Thyroid gland (tissue), 4 donors: ENCODE results near the gene TET1.

Experiments
- CTCF ChIP-seq, 6 experiments: fragments of 200-600 bp in 3 of 6; fragments of 450-650 bp in 3 of 6; sonication (generic) in 3 of 6; IDR thresholded peaks; one replicate each; pipeline ENCODE4 v1.5.1; 2016 to 2019; ENCODE audit warnings: antibody characterized with exemption in 6 of 6, mild to moderate bottlenecking in 2 of 6, inconsistent platforms in 1 of 6, moderate library complexity in 1 of 6
- POLR2A ChIP-seq, 2 donors: fragments of 450-650 bp; IDR thresholded peaks; one replicate each; pipeline ENCODE4 v1.6.1; 2017; ENCODE audit warnings: antibody characterized with exemption in 2 of 2, mild to moderate bottlenecking in 2 of 2, moderate library complexity in 1 of 2

GRCh38 chr10:68537796-68538195 lies 22.3 kb upstream of the TET1 start:
- TF ChIP-seq CTCF (IDR thresholded peaks at IDR 0.05) (no peak), POLR2A (IDR thresholded peaks at IDR 0.05) (no peak)
